PC-3 (cell line): ENCODE data around the gene CRIM1. TPM values are rescaled to one million over a fixed set of nuclear protein-coding genes. Genes with fewer than 3 reads are reported as not detected.

Source experiments
- ATAC-seq: fragments of 200-7000 bp; cut with Tn5 transposase; 2 replicates; pipeline ENCODE4 v1.9.1; 2020; ENCODE audit warnings: mild to moderate bottlenecking, moderate library complexity
- BruUV-seq: library from RNA; stranded (reverse); fragments of 400-500 nt; replicated peaks from 2 replicates; lab custom pipeline; 2021; lab: Mats Ljungman, UMichigan
- CTCF ChIA-PET: fragments of 300-600 bp; sonication (Branson Sonifier 250); formaldehyde crosslinking; loops from one replicate; lab custom pipeline; 2022; ENCODE audit warnings: antibody characterized with exemption; lab: Charles Lee
- POLR2A ChIA-PET: fragments of 300-600 bp; sonication (Branson Sonifier 250); formaldehyde crosslinking; loops from one replicate; lab custom pipeline; 2022; ENCODE audit warnings: antibody characterized with exemption; ENCODE audit not compliant: unreplicated experiment; lab: Charles Lee
- DNase-seq: peaks from one replicate; pipeline ENCODE4 v3.0.0-alpha.2; 2015
- H2AFZ ChIP-seq: fragments of 300-600 bp; sonication (generic); 2 replicates; pipeline ENCODE4 v1.6.0; 2016; ENCODE audit warnings: antibody characterized with exemption, low read length
- H3F3A ChIP-seq: fragments of 300-600 bp; sonication (generic); one replicate; pipeline ENCODE4 v1.6.0; 2017; ENCODE audit warnings: antibody characterized with exemption, low read length, control low read depth, mild to moderate bottlenecking; ENCODE audit not compliant: unreplicated experiment
- H3K27ac ChIP-seq: fragments of 300-600 bp; sonication (generic); 2 replicates; pipeline ENCODE4 v1.5.1; 2016; ENCODE audit warnings: mild to moderate bottlenecking, low read length
- H3K27me3 ChIP-seq: fragments of 300-600 bp; sonication (generic); 2 replicates; pipeline ENCODE4 v1.6.1; 2016; ENCODE audit warnings: low read length, mixed read lengths
- H3K36me3 ChIP-seq: fragments of 300-600 bp; sonication (generic); 2 replicates; pipeline ENCODE4 v1.6.1; 2016; ENCODE audit warnings: low read depth, mixed run types, low read length, mixed read lengths
- H3K4me1 ChIP-seq: fragments of 300-600 bp; sonication (generic); 2 replicates; pipeline ENCODE4 v1.5.1; 2016; ENCODE audit warnings: low read length; ENCODE audit not compliant: insufficient read depth
- H3K4me2 ChIP-seq: fragments of 300-600 bp; sonication (generic); 2 replicates; pipeline ENCODE4 v1.6.0; 2016; ENCODE audit warnings: low read length
- H3K4me3 ChIP-seq: fragments of 300-600 bp; sonication (generic); 2 replicates; pipeline ENCODE4 v1.5.1; 2016; ENCODE audit warnings: mild to moderate bottlenecking, low read length, mixed read lengths
- H3K79me2 ChIP-seq: fragments of 300-600 bp; sonication (generic); 2 replicates; pipeline ENCODE4 v1.6.1; 2017; ENCODE audit warnings: low read length, mixed read lengths
- H3K9ac ChIP-seq: fragments of 300-600 bp; sonication (generic); 2 replicates; pipeline ENCODE4 v1.6.0; 2016; ENCODE audit warnings: mild to moderate bottlenecking, low read length
- H3K9me2 ChIP-seq: fragments of 300-600 bp; sonication (generic); replicated peaks from 2 replicates; pipeline ENCODE4 v1.6.1; 2016; ENCODE audit warnings: mixed run types, low read length, mixed read lengths
- H3K9me3 ChIP-seq: fragments of 300-600 bp; sonication (generic); 2 replicates; pipeline ENCODE4 v1.6.1; 2016; ENCODE audit warnings: low read length, mixed read lengths
- H4K20me1 ChIP-seq: fragments of 300-600 bp; sonication (generic); 2 replicates; pipeline ENCODE4 v1.6.1; 2016; ENCODE audit warnings: low read length, mixed read lengths
- CTCF ChIP-seq: fragments of 300-600 bp; sonication (generic); conservative IDR thresholded peaks from 2 replicates; pipeline ENCODE4 v1.5.1; 2017; ENCODE audit warnings: antibody characterized with exemption, low read depth, mild to moderate bottlenecking, low read length
- EZH2 ChIP-seq: fragments of 300-600 bp; sonication (generic); IDR thresholded peaks from one replicate; pipeline ENCODE4 v1.6.1; 2017; ENCODE audit warnings: antibody characterized with exemption, mild to moderate bottlenecking, low read length; ENCODE audit not compliant: unreplicated experiment
- EZH2phosphoT487 ChIP-seq: fragments of 300-600 bp; sonication (generic); IDR thresholded peaks from 2 replicates; pipeline ENCODE4 v1.6.1; 2018; ENCODE audit warnings: mild to moderate bottlenecking, antibody characterized with exemption, low read length, borderline replicate concordance
- intact Hi-C: fragments of 100-400 bp; cut with micrococcal nuclease; formaldehyde crosslinking; loops from 2 replicates; pipeline ENCODE4 v1.9.0; 2023
- total RNA-seq: library from RNA; depleted of rRNA; stranded (reverse); fragments of >200 nt; gene quantifications from 2 replicates; pipeline ENCODE4 v1.2.3, GENCODE V29; 2014; rRNA removed

CRIM1 gene
- total RNA-seq, 1 experiment from 2014 or later: 70.7 TPM

DNA sequence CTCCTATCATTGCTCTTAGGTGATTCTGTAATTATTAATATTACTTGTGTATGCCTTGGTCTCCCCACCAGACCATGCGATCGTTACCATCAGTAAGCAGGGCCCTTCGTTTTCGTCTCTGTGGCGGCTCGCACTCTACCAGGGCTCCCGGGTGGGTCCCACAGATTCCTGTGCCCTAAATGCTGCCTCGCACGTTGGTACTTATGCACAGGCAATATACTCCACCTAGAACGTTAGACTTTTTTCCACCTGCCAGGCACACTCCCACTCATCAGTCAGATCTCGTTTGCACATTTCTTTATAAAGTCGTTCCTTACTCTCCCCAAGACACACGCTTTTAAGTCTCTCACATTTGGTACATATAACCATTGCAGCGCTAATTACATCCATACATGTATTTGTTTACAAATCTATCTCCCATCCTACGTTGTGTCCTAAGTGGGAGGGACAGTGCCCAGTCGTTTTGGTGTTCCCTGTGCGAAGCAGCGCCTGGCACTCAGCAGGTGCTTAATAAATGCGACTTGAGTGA, 241.5 kb downstream of the CRIM1 start:
- H4K20me1 ChIP-seq: no peaks in the 10 kb centered on the region
- H3K36me3 ChIP-seq: peaks cover 7% of the 10 kb centered on the region
- no peaks in the 10 kb centered on the region for H3F3A ChIP-seq
- H3K9me3 ChIP-seq: no peaks in the 10 kb centered on the region
- H2AFZ ChIP-seq: peak overlapping the region; percentile 86
- ATAC-seq (no peak), DNase-seq (no peak)
- ChIA-PET POLR2A (interaction anchor here (0.8 kb wide), 1 partner anchor 35 kb away, joined by 3 read pairs; no protein-coding TSS in a partner anchor), CTCF (no interaction called here)
- peaks cover 20% of the 10 kb centered on the region for H3K4me1 ChIP-seq
- H3K4me2 ChIP-seq: peak overlapping the region; percentile 78
- H3K4me3 ChIP-seq: peak overlapping the region; percentile 89
- H3K27me3 ChIP-seq: no peaks in the 10 kb centered on the region
- H3K9ac ChIP-seq: peak overlapping the region; percentile 79
- BruUV-seq: TSS peak; percentile 71
- no peak for TF ChIP-seq EZH2
- TF ChIP-seq CTCF: no peak
- TF ChIP-seq EZH2phosphoT487: no peak
- intact Hi-C loops: loop anchor here (1.0 to 5.0 kb wide), 2 partner anchors 29 to 65 kb away; no protein-coding TSS in a partner anchor
- peaks cover 50% of the 10 kb centered on the region for H3K79me2 ChIP-seq
- no peaks in the 10 kb centered on the region for H3K9me2 ChIP-seq
- H3K27ac ChIP-seq: peak overlapping the region; percentile 43

DNA sequence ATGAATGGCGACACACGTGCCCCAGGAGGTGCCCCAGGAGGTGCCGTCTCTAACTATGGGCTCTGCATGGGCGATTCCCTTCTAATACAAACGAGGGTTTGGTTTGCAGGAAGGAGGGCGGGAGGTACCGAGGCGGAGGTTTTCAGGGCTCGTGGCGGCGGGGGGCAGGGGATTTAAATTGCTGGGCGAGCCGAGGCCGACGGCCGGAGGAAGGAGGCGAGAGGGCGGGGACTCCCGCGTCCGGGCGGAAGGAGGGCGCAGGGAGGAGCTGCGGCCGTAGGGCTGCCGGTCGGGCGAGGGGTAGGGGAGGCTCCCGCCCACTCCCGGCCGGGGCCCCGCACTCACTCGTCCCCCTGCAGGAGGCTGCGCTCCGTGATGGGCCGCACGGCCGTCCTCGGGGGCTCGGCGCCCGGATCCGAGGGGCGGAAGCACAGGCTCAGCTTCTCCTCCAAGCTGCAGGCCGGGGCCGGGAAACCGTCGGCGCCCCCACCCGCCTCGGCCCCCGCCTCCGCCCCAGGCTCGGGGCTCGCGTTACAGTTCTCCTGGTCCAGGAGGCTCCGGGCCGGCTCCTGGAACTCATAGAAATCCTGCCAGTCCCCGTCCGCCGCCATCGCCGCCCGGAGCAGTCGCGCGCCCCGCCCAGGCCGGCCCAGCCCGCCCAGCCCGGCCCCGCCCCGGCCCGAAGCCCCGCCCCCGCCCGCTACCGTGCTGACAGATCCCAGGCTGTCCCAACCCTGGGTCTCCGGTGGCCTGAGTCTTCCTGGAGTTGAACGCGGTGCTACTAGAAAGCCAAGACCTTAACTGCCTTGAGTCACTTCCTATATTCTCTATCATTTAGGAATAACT, 242.2 kb downstream of the CRIM1 start, which contains the start of gene FEZ2:
Gene FEZ2 (minus strand): TSS at position 637 of the 846 bp plus-strand sequence. CDS start 26 bp downstream, at position 611.
- H3K36me3 ChIP-seq: peaks cover 7% of the 10 kb centered on the region
- peak within 1 kb of the TSS; percentile 79 for H3K9ac ChIP-seq
- H4K20me1 ChIP-seq: no peaks in the 10 kb centered on the region
- ChIA-PET POLR2A (interaction anchor here (0.8 kb wide), 1 partner anchor 35 kb away, joined by 3 read pairs; no protein-coding TSS in a partner anchor), CTCF (no interaction called here)
- H3K4me3 ChIP-seq: peak within 1 kb of the TSS; percentile 89
- DNase-seq (peak; percentile 85), ATAC-seq (peak; percentile 95)
- intact Hi-C loops: loop anchor here (1.0 to 5.0 kb wide), 2 partner anchors 29 to 65 kb away; no protein-coding TSS in a partner anchor
- H3K79me2 ChIP-seq: peaks cover 44% of the 10 kb centered on the region
- no peaks in the 10 kb centered on the region for H3K9me3 ChIP-seq
- BruUV-seq: no TSS peak
- H3K4me2 ChIP-seq: peak within 1 kb of the TSS; percentile 78
- no peak for TF ChIP-seq EZH2
- TF ChIP-seq CTCF: no peak
- TF ChIP-seq EZH2phosphoT487: no peak
- H3K27ac ChIP-seq: peak within 1 kb of the TSS; percentile 43
- no peaks in the 10 kb centered on the region for H3F3A ChIP-seq
- peak within 1 kb of the TSS; percentile 86 for H2AFZ ChIP-seq
- peaks cover 20% of the 10 kb centered on the region for H3K4me1 ChIP-seq
- H3K9me2 ChIP-seq: no peaks in the 10 kb centered on the region
- H3K27me3 ChIP-seq: no peaks in the 10 kb centered on the region

Other genes starting within 250 kb of the CRIM1 start
- gene FEZ2, start 242.4 kb downstream of the CRIM1 start, total RNA-seq: 52.6 and 62.1 TPM in 2 replicates